SK-N-SH (cell line): ENCODE results near the gene GNG12.
A peak's percentile ranks its signal among the peaks of the same experiment; 100 is the strongest.

Experiments
- CTCF ChIP-seq: fragments of 200-600 bp; sonication (generic); IDR thresholded peaks from 2 replicates; pipeline ENCODE4 v1.6.1; 2017; ENCODE audit warnings: antibody characterized with exemption, mild to moderate bottlenecking, moderate library complexity
- EZH2phosphoT487 ChIP-seq: fragments of 200-600 bp; sonication (generic); IDR thresholded peaks from 2 replicates; pipeline ENCODE4 v1.6.1; 2017; ENCODE audit warnings: low read depth, mixed run types, mild to moderate bottlenecking, antibody characterized with exemption, moderate library complexity, borderline replicate concordance
- GABPA ChIP-seq: IDR thresholded peaks from 2 replicates; pipeline ENCODE4 v1.4.0; 2012; ENCODE audit warnings: low read depth, mild to moderate bottlenecking
- MEF2A ChIP-seq: IDR thresholded peaks from 2 replicates; pipeline ENCODE4 v1.4.0; 2012; ENCODE audit warnings: low read depth, borderline replicate concordance
- NFIC ChIP-seq: IDR thresholded peaks from 2 replicates; pipeline ENCODE4 v1.4.0; 2012; ENCODE audit warnings: borderline replicate concordance
- NRF1 ChIP-seq: IDR thresholded peaks from 2 replicates; pipeline ENCODE4 v1.6.1; 2012; ENCODE audit warnings: low read depth, mild to moderate bottlenecking, low read length
- POLR2AphosphoS5 ChIP-seq: IDR thresholded peaks from 2 replicates; pipeline ENCODE4 v1.6.1; 2012; ENCODE audit warnings: low read depth, low read length
- SIN3A ChIP-seq: IDR thresholded peaks from 2 replicates; pipeline ENCODE4 v1.6.1; 2012; ENCODE audit warnings: low read depth, mild to moderate bottlenecking, low read length, moderate library complexity, borderline replicate concordance
- TAF1 ChIP-seq: IDR thresholded peaks from 2 replicates; pipeline ENCODE4 v1.6.1; 2012; ENCODE audit warnings: low read depth, mild to moderate bottlenecking, low read length, moderate library complexity, borderline replicate concordance

- TF ChIP-seq CTCF (no peak), MEF2A (peak; percentile 66; the same call in 1 of the 2 replicates), POLR2AphosphoS5 (peak; percentile 68; the same call in 1 of the 2 replicates), GABPA (no peak), TAF1 (no peak), NFIC (peak; percentile 61), SIN3A (no peak), EZH2phosphoT487 (no peak), NRF1 (no peak)
These were observed 150.5 kb downstream of the GNG12 start for GRCh38 chr1:67682659-67683197.
